GM21381 (cell line): Measurements from ENCODE around the gene PID1.

ENCODE experiments used
- ATAC-seq: cut with Tn5 transposase; IDR thresholded peaks from one replicate; pipeline ENCODE4 v1.9.1; 2021; ENCODE audit warnings: mild to moderate bottlenecking, moderate library complexity; ENCODE audit not compliant: unreplicated experiment

PID1 gene

DNA sequence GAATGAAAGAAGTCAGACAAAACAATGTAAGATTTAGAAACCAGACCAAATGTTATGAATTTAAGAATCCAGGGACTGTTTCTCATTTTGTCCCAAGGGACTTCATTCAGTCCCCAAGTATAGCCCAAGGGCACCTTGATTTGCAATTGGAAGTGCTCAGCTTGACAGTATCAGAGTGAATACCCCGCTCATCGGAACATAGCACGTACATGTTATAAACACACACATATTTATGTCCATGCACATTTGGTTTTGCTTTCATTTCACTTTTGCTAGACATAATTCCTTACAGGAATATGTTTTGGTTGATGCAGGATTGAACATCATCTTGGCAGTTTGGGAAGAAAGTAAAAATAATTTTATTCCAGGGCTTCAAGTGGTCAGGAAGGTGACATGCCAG lies 100.2 kb downstream of the PID1 start:
- ATAC-seq, result no peak

- no peak for ATAC-seq
Observed at GRCh38 chr2:229170171-229170570, 100.9 kb downstream of the PID1 start.

GRCh38 chr2:229169751-229170150 lies 101.3 kb downstream of the PID1 start:
- ATAC-seq, result no peak

DNA sequence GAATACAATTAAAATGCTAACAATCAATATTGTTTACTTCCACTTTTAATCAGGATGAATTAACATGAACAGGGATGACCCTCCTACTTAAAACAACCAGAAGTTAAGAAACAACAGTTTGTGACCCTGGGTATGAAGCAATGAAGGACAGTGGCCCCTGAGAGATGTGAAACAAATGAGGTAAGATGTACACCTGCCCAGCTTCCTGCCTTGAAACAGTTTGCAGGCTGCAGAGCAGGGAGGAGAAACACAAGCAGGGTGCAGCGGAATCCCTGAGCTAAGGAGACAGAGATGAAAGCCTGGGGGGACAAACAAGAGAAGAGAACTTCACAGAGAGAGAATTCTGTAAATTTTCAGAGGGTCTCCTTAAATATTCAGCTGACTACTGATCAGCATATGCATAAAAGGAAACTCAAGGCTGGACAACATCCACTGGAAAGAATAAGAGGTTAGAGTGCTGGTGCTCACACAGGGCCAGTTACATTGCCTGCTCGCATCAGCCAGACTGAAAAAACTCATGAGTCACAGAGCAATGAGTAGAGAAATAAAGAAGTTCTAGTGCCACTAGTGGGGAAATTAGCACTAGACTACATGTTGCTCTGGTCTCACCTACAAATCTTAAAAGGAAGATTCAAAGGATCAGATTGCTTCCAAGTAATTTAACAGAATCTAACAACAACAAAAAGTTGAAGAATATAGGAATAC lies 106.4 kb downstream of the PID1 start:
- no peak for ATAC-seq

- no peak for ATAC-seq
Observed at GRCh38 chr2:229163893-229164292, 107.2 kb downstream of the PID1 start.

GRCh38 chr2:229162015-229162414 lies 109.1 kb downstream of the PID1 start:
- ATAC-seq, result no peak

- no peak for ATAC-seq
Observed at GRCh38 chr2:229160984-229161383, 110.1 kb downstream of the PID1 start.

GRCh38 chr2:229160180-229160579 lies 110.9 kb downstream of the PID1 start:
- no peak for ATAC-seq

DNA sequence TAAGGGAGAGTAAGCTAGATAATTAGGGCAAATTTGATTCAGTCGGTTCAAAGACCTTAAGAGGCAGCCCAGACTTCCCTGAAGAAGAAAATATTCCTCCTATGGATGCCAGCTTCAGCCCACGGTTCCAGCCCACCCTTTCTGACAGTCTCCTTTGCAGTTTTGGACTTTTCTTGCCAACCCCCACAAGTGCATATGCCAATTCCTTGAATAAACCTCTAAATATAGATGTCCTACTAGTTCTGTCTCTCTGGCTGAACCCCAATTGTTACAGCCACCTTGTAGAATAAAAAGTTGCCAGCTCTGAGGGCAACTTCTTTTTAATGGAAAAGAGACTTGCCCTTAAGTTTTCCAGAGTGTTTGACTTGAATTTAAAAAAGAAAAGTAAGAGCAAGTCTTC lies 111.7 kb downstream of the PID1 start:
- ATAC-seq, result no peak

DNA sequence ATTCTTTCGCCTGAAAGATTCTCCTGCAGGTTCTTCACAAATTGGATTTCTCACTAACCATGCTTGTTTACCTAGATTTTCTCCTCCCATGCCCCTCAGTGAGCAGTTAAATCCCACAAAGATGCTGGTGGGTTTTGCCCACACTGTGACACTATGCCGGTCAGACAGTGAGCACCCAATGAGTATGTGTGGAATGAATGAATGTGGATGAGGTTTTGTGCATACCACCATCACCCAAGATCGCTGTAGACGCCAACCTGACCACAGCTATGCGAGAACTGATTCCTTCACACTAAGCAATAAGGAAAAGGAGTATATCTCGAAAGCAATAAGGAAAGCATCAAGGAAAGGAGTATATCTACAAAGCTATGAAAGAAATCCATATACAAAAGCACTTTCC lies 116.7 kb downstream of the PID1 start:
- ATAC-seq, result no peak

DNA sequence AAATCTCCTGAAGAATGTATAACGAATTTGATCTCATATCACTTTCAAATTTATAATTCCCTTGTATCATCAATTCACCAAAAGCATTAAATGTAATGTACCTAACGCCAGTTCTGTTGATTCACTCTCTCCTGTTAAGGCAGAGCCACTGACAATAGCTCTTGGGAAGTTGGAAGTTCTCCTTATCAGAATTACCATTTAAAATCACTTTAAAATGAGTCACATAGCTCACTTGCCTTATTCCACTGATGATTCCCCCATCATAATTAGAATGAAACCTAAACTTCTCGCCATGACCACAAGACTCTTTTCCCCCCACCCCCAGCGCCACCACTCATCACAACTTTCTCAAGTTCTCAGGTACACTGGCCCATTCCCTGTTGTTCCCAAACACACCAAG lies 117.1 kb downstream of the PID1 start:
- no peak for ATAC-seq

DNA sequence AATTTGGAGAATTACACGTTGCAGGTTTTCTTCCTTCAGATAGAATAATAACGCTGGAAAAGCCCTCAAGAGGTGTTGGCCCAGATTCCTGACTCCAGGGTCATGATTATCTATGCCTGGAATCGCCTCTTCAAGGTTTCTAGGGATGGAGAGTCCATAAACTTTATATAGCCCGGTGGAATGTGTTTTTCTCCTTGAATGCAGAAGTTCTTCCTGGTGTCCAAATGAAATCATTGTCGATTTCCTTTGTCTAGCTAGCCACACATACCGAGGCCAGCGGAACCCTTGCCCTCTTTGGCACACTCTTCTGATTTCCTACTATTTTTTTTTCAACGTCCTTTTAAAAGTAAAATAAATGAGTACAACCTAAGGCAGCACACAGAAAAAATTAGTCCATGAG lies 117.8 kb downstream of the PID1 start:
- no peak for ATAC-seq

DNA sequence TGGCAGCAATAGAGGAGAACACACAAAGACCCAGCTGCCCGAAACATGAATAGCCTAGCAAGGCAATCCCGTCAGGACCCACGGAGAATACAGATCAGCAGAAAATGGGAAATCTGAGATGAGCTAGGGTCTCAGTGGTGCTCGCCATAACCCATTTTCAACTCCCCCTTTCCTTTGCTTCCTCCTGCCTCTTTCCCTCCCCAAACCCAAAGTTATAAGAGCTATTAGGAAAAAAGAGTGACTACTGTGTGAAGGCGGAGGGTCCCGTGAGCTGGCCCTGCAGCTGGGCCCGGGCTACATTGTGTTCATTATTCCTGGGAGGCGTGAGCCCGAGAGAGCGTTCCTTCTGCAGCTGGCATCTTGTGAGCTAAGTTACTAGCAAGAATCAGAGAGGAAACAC lies 118.4 kb downstream of the PID1 start:
- no peak for ATAC-seq

DNA sequence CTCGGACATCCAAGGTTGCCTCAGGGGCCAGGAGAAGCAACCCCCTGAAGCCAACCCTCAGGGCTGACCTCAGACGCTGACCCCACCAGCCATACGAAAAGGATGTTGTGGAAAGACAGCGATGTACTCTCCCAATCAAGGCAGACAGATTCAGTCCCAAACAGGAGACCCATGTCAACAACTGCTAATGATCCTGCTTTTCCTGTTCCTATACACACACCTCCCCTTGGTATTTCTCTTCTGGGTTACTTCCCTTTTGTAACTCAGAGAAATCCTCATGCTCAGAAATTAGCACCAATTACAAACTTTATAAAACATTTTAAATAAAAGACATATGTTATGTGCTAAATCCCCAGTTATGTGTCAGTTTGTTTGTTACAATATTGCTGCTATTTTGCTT lies 120.8 kb downstream of the PID1 start:
- no peak for ATAC-seq

DNA sequence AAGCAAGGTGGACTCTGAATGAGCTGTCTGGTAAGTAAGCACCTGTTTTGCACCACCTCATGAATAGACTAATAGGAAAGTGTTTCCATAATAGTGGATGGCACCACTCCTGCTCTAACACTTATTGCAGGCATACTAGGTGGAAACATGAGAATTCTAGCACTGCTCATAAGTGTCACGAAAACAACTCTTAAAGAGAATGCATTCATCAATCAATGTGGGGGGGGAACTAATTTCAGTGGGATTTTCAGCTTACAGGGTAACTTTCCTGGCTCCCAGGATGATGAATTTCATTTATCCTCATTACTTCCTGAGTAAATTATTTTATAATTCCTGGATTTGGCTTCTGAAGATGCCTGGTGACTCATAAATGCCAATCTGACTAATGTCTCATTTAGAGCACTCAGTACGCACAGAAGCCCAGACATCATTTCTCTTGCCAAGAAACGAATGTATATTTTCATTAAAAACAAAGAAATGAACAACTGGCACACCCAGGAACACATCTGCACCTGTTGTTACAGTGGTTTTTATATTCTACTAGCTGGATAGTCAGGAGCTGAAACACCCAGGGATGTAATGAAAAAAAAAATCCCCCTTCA lies 129.6 kb downstream of the PID1 start:
- no peak for ATAC-seq

GRCh38 chr2:229137639-229138038 lies 133.4 kb downstream of the PID1 start:
- ATAC-seq, result no peak

- no peak for ATAC-seq
Observed at GRCh38 chr2:229137066-229137465, 134.0 kb downstream of the PID1 start.

DNA sequence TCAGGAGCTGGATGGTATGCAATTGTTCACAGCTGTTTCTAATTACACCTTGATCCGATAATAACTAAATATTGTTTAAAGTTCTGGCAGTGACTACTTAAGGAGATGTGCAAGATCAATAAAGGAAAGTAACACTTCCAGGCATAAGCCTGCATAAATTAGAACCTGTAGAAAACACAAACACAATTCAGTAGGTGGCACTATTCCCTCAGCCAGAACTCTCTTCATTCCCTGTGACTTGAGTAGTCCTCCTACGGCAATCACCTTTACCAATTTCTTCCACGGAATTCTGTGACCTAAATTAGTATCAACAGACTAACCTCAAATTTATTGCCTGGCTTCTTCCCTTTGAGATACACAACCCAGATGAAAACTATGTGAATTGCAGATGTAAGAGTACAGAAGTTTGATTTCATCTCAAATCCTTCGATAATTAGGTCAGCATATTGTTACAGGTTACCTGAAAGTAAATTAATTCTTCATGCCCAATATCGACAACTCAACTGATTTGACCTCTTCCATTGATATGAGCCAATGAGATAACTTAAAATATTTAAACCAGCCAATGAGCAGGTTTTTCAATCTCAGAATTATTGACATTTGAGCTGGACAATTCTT lies 137.8 kb downstream of the PID1 start:
- no peak for ATAC-seq

GRCh38 chr2:229132236-229132635 lies 138.9 kb downstream of the PID1 start:
- ATAC-seq, result no peak

GRCh38 chr2:229130522-229130921 lies 140.6 kb downstream of the PID1 start:
- no peak for ATAC-seq

GRCh38 chr2:229129738-229130371 lies 141.2 kb downstream of the PID1 start:
- no peak for ATAC-seq

- no peak for ATAC-seq
Observed at GRCh38 chr2:229127471-229127870, 143.6 kb downstream of the PID1 start.
